SKM-1 (cell line): Measurements from ENCODE around the gene GALNTL6.

Experiments
- DNase-seq: peaks from one replicate; lab custom pipeline; 2025; ENCODE audit not compliant: unreplicated experiment; lab: John Stamatoyannopoulos, UW

The GALNTL6 gene

DNA sequence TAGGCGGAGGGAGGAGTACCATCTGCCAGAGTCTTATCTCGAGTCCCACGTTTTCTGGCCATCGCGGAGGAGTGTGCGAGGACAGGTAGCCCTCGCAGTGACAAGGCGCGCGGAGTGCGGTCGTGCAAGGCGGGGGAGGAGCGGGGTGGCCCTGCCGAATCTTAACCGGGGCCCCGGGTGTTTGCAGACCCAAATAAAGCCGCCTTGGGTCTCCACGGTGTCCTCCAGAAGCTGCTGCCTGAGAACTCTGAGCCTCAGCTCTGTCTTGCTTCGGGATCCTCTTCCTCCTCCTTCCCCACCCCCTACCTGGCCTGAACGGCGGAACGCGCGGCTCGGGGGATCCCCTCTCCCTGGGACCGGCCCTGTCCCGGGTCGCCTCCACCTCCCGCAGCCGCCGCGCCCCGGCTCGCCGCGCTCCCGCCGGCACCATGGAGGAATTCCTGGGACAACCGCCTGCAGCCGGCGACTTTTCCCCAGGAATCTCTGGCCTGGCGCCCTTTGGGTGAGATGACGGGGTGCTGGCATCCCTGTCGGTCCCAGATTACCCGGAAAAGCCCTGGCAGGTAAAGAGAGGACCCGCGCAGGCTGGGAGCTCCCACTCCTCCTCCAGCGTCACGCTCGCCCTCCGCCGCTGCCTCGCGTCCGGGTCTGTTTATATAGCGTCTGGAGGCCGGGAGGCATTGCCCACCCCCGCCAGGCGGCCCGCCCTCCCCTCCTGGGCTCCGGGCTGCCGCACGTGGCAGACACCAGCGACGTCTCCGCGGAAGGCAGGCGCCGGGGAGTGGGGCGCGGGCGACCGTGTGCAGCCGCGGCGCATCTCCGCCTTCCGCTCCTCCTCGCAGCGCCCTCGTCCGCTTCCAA, at the start of gene GALNTL6:
Gene GALNTL6, plus strand, starts transcription at position 740 of the 861 bp plus-strand sequence.
- DNase-seq, result no peak

DNA sequence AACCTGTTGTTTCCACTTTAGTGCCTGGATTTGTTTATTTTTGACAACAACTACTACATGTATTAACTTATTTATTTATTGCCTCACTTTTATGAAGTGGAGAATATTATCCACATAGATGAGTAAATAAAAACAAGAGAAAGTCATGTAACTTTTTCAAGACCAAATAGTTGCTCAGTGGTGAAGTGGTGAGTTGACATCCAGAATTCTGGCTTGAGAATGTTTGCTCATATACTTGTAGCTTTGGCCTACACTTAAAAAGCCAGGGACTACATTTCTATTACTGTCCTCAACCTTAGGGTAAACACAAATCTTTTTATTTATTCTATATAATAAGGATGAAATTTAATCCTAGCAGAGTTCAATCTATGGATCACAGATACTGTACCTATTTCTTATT, 47.7 kb upstream of the GALNTL6 start:
- DNase-seq, result no peak

DNA sequence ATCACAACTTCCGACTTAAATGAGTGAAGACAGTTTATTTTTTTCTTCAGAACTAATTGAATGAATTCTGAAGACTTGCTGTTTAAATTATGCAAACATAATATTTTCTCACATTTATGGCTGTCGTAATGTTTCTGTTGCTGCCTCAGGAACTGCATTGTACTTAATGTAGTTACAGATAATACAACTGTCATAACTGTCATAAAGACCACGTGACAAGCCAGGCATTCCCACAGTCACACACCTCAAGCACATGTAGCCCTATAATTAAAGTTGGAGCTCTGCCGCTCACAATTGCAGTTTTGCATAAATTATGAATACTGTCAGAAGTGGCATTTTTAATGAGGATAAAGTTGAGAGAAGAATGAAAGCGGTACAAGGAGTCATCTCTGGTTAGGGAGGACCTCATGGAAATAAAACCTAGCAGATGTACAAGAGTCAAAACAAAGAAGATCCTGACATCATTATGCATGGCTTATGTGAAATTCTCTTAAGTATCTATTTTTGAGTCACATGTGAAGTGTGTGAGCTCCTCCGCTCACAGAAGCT, 38.5 kb upstream of the GALNTL6 start:
- DNase-seq, result no peak

DNA sequence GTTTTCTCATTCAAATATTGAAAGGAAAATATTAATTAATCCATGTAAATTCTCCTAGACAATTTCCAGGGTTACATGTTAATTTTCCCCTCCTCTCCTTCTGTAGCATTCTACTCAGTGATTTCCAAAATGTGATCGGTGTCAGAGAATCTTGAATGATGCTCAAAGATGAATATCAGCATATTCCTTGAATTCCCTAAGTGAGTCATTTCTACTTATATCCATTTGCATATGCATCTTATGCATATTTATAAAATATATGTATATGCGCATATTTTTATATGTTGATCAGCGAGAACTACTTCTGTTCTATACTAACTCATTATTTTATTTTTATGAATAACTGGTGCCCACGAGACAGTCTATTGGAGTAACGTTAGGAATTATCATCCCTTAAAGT, 33.9 kb upstream of the GALNTL6 start:
- DNase-seq, result no peak

DNA sequence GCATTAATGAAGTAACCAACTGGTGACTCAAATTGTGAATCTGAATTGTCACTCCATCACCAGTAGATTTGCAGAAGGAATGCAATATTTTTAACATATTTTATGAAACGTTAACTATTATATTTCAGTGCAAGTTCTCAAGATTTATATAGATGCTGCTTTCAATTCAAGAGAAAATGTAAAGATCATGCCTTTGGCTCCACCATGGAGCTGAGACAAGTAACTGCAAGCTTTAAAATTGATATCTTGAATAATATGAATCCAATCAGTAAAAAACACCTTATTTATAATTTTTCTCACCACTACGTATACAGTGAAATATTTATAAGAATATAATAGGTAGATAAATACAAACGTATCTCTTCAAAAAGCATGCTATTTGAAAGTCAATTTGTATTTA, 27.8 kb upstream of the GALNTL6 start:
- DNase-seq, result no peak

DNA sequence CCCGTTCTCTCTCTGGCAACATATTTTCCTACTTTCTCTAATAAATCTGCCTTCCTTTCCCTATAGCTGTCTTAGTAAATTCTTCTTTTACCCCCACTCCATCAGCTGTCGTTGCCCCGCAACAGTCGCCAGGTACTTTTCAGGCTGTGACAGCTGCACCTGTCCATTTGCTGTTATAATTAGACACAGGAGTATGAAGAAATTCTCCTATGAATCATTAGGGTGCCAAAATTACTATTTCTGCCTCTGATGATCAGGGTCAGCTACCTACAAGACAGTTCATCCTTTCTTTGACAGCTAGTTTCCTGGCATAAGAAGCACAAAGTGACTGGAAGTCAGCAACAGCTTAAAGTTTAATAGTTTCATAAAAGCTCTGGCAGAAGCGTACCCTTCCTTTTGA, 19.5 kb upstream of the GALNTL6 start:
- no peak for DNase-seq

DNA sequence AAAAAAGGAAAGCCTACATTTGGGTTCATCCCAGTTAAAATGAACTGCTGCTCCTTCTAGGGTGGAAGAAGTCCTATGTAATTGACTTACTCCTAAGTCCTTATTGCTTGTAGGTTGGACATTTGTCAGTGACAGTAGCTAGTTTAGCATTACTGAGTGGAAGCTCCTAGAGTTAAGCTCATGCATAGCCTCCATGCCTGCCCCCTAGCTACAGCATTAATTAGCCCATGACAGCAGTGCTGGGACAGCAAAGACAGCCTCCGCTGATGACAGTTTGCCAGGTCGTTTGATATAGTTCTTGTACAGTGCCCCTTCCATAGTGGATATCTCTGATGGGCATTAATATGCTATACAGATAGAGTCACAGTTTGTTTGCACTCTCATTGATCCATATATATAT, 18.7 kb upstream of the GALNTL6 start:
- DNase-seq, result no peak

DNA sequence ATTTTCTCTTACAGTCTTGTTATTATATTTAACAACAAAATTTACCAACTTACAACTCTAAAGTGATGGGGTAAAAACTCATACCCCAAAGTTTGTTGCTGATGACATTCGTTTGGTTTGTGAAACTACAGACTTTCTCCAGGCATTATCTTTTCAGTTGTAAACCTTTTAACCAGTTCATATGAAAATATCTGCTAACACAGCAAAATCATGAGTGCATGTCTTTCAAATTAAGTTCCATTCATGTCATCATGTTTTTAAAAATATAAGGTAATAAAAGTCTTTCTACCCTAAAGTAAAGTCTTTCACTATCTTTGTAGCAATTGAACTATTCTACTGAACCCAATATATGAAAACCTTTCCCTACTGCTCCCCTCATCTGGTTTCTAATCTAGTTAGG, 3.4 kb upstream of the GALNTL6 start:
- no peak for DNase-seq

DNA sequence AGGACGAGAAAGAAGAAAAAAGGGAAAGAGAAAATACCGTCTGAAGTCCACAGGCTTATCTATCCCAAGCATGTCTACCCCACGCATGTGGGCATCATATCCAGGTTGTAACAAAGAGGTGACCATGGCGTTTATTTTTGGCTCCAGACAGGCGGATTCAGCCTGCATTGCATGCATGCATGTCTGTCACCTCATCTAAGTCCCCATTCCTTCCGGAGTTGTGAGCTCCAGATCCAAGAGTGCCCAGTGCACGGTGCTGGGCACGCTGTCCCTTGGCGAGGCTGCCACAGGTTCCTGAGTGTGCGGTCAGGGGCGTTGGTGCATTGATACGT, 905 bp upstream of the GALNTL6 start:
- no peak for DNase-seq

DNA sequence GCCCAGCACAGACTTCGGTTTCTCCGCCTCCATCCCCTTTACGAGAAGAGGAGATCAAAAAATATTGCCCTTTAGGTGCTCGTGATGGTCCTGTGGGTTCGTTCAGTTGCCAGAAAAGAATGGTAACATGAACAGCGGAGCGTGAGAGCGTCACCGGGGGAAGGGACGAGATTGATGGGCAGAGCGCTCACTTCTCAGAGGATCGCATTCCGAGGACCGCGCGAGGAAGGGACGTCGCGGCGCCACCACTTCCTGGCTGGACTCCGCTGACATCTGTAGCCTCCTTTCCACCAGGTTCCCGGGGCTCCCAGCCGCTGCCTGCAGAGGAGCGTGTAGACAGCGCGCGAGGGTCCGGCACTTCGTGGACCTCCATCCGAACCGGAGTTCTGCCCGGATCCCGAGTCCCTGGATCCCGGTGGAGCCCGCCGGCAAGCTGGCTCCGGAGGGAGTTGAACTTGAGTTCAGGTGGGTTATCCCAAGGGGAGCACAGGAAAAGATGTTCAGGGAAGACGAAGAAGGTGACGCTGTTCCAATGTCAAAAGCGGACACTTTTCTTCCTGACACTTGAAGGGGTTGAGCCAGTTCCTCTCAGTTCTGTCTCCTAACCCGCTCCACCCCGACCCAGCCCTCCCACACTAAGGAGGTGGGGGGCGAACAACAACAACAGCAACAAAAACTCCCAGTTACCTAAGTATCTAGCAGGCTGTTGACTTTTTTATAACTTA, 484 bp downstream of the GALNTL6 start:
- no peak for DNase-seq

DNA sequence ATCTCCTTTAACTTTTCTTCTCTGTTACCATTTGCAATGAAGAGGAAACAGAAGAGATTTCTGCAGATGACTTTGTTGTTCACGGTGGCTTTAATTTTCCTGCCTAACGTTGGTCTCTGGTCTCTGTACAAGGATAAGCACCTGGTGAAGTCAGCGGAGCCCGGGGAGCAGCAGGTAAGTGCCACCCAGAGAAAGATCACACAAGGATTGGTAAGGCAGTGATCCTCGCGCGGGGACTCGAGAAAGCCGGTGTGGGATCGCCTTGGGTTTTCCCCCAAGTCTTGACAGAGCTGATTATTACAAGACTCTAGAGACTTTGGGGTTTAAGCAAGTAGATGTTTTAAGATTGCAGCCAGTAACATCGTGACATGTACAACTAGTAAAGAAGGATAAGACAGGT, 1.3 kb downstream of the GALNTL6 start:
- no peak for DNase-seq

DNA sequence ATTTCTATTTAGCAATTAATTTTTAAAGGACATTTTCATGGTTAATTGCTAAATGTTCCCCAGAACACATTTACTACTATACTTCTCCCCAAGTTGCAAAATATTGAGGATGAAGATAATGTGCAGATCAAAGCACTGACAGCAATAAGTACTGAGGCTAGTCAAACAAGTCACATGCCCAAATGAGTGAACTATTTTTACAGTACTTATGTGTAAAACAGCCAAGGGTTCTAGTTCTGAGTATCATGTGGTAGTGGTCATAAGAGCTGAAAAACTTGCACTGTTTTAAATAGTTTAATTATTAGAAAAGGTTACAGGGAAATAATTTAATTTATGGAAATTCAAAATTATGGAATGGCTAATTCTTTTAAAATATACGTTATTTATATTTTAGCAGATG, 3.8 kb downstream of the GALNTL6 start:
- DNase-seq, result no peak

DNA sequence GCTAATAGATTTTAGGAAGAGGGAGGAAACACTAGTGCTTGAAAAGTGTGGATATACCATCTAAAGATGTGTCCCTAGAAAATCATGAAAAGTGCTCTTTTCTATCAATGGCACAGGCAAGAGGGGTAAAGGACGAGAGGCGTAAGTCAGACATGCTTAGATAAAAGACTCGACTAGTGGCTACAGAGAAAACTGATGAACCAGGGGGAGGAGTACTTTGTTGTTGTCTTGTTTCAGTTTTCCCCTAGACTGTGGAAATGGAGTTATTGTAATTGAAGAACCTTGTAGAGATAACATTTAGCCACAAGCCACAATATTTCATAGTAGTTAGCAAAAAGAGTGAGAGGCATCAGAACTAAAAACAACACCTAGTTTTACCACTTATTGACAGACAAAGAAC, 21.4 kb downstream of the GALNTL6 start:
- no peak for DNase-seq

DNA sequence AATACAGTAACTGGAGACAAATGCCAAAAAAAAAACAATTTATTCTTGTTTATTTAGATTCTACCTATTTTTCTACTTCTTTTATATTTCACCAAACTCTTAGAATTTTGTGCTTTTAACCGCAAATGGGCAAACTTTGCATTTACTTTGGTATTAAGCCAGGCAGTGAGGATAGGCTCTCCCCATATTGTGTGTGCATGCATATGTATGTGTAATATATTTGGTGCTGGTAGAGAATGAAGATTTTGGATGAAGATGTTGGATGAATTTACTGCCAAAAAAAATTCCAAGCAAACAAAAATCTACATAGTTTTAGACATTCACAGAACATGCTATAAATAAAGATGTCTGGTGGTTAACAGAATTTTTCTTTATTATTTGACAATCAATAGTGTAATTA, 30.3 kb downstream of the GALNTL6 start:
- no peak for DNase-seq

DNA sequence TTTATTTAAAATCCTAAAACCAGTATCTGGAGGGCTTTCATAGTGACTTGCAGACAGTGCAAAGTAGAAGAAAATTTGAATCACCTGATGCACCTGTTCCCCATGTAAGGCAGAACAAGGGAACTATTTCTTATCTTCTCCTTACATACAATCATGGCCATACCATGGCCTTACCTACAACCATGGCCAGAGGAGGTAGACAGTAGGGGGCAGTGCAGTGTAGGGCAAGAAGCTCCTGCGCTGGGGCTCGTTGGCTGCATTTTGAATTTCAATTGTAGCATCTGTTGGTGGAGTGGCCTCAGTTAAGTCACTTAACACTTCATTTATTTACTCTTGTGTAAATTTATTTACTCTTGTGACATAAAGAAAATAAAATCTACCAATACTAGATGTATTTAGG, 33.0 kb downstream of the GALNTL6 start:
- peak; percentile 3 for DNase-seq

DNA sequence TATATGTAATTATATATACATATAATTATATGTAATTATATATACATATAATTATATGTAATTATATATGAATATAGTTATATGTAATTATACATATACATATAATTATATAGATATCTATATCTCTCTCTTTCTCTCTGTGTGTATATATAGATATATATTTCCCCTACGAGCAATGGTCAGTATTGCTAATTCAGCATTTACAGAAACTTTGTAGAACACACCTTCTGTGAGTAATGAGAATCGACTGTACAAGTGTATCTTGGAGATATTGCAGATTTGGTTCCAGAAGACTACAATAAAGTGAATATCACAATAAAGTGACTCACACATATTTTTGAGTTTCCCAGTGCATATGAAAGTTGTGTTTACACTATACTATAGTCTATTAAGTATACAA, 33.7 kb downstream of the GALNTL6 start:
- DNase-seq, result no peak

DNA sequence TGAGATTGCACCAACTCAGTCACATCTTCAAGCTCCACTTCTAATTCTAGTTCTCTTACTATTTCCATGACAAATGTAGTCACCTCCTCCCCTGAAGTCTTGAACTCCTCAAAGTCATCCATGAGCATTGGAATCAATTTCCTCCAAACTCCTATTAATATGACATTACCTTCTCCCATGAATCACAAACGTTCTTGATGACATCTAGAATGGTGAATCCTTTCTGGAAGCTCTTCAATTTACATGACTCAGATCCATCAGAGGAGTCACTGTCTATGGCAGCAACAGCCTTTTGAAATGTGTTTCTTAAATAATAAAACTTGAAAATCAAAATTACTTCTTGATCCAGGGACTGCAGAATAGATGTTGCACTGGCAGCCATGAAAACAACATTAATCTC, 34.5 kb downstream of the GALNTL6 start:
- DNase-seq, result no peak

DNA sequence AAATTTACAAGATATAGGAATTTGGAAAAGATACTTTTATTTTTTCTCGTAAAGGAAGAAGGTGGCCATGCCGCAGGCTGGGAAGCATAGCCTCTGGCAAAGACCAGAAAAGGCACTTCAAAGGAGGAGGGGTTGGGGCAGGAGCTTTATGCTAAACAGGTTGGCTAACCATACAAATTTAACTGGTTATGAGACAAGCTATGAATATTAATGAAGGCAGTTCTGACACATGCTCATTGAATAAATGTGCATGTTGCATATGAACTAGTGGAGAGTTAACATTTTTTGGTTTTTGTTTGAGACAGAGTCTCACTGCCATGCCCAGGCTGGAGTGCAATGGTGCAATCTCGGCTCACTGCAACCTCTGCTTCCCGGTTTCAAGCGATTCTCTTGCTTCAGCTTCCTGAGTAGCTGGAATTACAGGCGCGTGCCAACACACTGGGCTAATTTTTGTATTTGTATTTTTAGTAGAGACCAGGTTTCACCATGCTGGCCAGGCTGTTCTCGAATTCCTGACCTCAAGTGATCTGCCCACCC, 36.5 kb downstream of the GALNTL6 start:
- DNase-seq, result no peak

DNA sequence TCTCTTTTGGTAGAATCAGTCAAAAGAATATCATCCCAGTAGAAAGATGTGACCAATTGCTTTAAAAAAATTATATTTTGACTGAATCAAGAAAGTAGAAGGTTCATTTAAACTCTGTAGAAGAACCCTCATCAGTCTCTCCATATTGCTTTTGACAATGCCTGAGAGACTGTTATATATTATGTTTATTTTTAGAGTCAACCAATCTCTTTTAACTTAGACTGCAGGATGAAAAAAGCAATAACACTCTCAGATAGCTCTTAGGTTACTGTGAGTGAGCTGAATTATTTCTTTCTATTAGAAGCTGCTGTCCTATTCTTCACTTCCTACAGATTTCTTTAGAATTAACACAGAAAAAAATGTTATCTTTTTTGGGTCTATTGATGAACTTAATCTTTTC, 38.1 kb downstream of the GALNTL6 start:
- DNase-seq, result no peak

DNA sequence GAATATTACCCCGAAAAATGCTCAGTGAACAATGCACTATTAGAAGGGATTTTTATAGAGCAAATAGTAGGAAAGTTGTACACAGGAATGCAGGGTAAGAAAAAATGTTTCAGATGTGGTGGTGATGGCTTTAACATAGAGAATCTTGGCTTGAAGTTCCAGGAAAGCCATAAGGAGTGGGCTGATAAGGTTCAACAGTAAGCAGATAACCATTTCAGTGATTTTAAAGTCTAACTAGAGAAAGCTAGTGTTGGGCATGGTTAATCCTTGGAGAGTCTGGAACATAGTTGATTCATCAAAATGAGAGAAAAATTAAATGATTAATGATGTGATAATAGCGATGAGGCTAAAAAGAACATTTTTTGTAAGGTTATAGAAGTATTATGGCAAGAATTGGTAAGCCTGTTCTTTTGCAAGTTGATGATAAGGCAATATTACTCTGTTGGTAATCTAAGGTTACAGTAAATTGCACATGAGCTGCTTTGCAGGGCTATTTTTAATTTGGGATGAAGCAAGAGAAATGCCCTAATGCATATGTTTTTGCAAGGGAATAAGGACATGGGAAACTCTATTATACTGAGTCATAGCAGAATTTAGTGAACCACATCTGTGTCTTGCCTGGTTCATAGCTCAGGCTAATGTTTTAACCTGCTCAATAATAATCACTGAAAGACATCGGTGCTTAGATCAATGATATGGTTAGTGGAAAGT, 44.3 kb downstream of the GALNTL6 start:
- DNase-seq, result no peak

DNA sequence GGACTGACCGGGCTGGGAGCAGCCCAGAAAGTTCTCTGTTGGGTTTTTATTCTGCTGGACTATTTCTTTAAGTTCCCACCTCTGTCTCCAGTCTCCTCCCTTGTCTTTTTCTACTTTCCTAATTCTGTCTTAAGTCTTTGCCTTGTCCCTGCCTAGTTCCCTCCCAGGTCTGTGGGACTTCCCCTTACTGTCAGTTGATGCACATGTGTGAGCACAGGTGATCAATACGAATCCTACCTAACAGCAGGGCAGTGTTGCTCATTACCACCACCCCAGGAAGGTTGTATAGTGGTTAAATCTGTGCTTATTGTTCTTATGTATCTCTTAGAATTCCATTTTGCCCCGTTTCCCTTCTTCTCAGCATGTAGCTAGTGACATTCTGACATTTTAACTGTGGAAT, 62.1 kb downstream of the GALNTL6 start:
- DNase-seq, result no peak

DNA sequence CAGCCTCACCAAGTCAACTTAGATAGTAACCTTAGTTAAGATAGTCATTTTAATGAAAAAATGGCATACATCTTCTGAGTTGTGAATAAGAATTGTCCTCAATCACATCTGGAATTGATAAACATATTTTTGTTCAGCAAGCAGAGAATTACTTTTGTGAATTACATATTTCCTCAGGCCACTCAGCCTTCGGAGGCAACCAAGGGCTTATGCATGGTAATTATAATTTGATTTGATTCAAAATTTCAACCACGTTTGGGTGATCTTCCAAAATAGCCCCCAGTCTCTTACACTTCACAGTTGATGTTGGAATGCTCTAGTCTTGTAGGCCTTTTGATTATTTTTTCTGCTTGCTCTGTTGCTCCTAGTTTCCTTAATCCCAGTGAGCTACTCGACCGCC, 63.4 kb downstream of the GALNTL6 start:
- no peak for DNase-seq
